Measurements from ENCODE around the gene RUNDC3A. TPM values are rescaled to one million over a fixed set of nuclear protein-coding genes. Genes with fewer than 3 reads are reported as not detected.

The RUNDC3A gene
- total and polyA plus RNA-seq, 2 of the 8 experiments (the other 6 are each of a cell fraction or from before 2014, with no cell fraction given) = 6.4 to 13.8 TPM

GRCh38 chr17:44277976-44278375 lies 30.4 kb upstream of the RUNDC3A start (continued):
- no peak for TF ChIP-seq SUZ12 (IDR thresholded peaks at IDR 0.05; ENCODE audit: low read length)
- no peak for TF ChIP-seq TAF1 (IDR thresholded peaks at IDR 0.05; ENCODE audit: low read depth, low read length)
- no peak for TF ChIP-seq BRCA1 (IDR thresholded peaks at IDR 0.05; ENCODE audit: low read depth, low read length)
- no peak for TF ChIP-seq CEBPB (IDR thresholded peaks at IDR 0.05; ENCODE audit: low read depth, low read length)
- TF ChIP-seq SAP30 (IDR thresholded peaks at IDR 0.05; ENCODE audit: insufficient read depth, insufficient replicate concordance, low read length) = no peak
- TF ChIP-seq RFX5 (IDR thresholded peaks at IDR 0.05; ENCODE audit: borderline replicate concordance, low read depth, low read length) = no peak
- no peak for TF ChIP-seq CTCF (IDR thresholded peaks at IDR 0.05; ENCODE audit: control extremely low read depth in 1 of 3, insufficient read depth in 1 of 3, low read depth in 1 of 3, low read length in 3 of 3)
